CD4-positive, CD25-positive, alpha-beta regulatory T cell (primary cell): ENCODE results near the gene LDAH. TPM values are rescaled to one million over a fixed set of nuclear protein-coding genes. Genes with fewer than 3 reads are reported as not detected.

Experiments
- ATAC-seq, 2 donors: fragments of 150-1000 bp; cut with Tn5 transposase; one replicate each; pipeline ENCODE4 v1.10.0; 2021; ENCODE audit warnings: low read depth in 2 of 2, moderate number of reproducible peaks in 2 of 2, moderate library complexity in 1 of 2
- DNase-seq, 3 donors: peaks; one replicate each; pipeline versions ENCODE4 v3.0.0 to v3.0.0-alpha.2; 2012 to 2022; ENCODE audit warnings: mixed read lengths in 1 of 3
- H3K27ac ChIP-seq: one replicate; pipeline ENCODE4 v1.7.0; 2013; ENCODE audit warnings: mild to moderate bottlenecking, low read length; ENCODE audit not compliant: insufficient read depth, poor library complexity, severe bottlenecking
- H3K27me3 ChIP-seq: one replicate; pipeline ENCODE4 v1.7.0; 2013; ENCODE audit warnings: low read length; ENCODE audit not compliant: control insufficient read depth, insufficient read depth
- H3K36me3 ChIP-seq: one replicate; pipeline ENCODE4 v1.7.0; 2013; ENCODE audit warnings: mild to moderate bottlenecking, low read length, moderate library complexity; ENCODE audit not compliant: control insufficient read depth, insufficient read depth
- H3K4me1 ChIP-seq: 2 replicates; pipeline ENCODE4 v1.7.0; 2013; ENCODE audit warnings: mild to moderate bottlenecking, low read length; ENCODE audit not compliant: insufficient read depth, control insufficient read depth, poor library complexity, severe bottlenecking
- H3K4me3 ChIP-seq: one replicate; pipeline ENCODE4 v1.7.0; 2013; ENCODE audit warnings: low read depth, mild to moderate bottlenecking, low read length, moderate library complexity
- H3K9me3 ChIP-seq, 2 experiments: 1 replicate in 1 of 2; 2 replicates in 1 of 2; pipeline ENCODE4 v1.7.0; 2013; ENCODE audit warnings: low read length in 2 of 2, mild to moderate bottlenecking in 1 of 2, moderate library complexity in 1 of 2; ENCODE audit not compliant: control insufficient read depth in 2 of 2
- H3K27ac Mint-ChIP-seq, 3 donors: one replicate each; pipeline ENCODE4 v1.8.0; 2020 to 2022; ENCODE audit warnings: mild to moderate bottlenecking in 3 of 3, mixed read lengths in 3 of 3, moderate library complexity in 2 of 3
- H3K27me3 Mint-ChIP-seq: one replicate; pipeline ENCODE4 v1.8.0; 2022; ENCODE audit warnings: mild to moderate bottlenecking, mixed read lengths
- H3K36me3 Mint-ChIP-seq: one replicate; pipeline ENCODE4 v1.8.0; 2020; ENCODE audit warnings: mixed read lengths
- H3K4me1 Mint-ChIP-seq, 4 donors: one replicate each; pipeline ENCODE4 v1.8.0; 2020 to 2022; ENCODE audit warnings: mixed read lengths in 4 of 4, mild to moderate bottlenecking in 1 of 4
- H3K4me3 Mint-ChIP-seq, 4 donors: one replicate each; pipeline ENCODE4 v1.8.0; 2020 to 2022; ENCODE audit warnings: mild to moderate bottlenecking in 4 of 4, mixed read lengths in 4 of 4, moderate library complexity in 3 of 4
- H3K9me3 Mint-ChIP-seq, 7 donors: one replicate each; pipeline ENCODE4 v1.8.0; 2020 to 2022; ENCODE audit warnings: mixed read lengths in 7 of 7, mild to moderate bottlenecking in 3 of 7, moderate library complexity in 2 of 7
- polyA plus RNA-seq, 4 donors: library from polyadenylated mRNA; unstranded; fragments of 300-500 nt; fragmentation: Illumina TruSeq; gene quantifications; one replicate each; pipeline ENCODE4 v1.2.3, GENCODE V29; 2021
- total RNA-seq: library from RNA; stranded (reverse); gene quantifications from one replicate; pipeline ENCODE4 v1.2.3, GENCODE V29; 2022

Gene LDAH
- total and polyA plus RNA-seq, 5 donors from 2014 or later = 13.8 to 16.8 (median 14.9) TPM

GRCh38 chr2:20647211-20647610 lies 175.7 kb downstream of the LDAH start:
- peaks cover 26% of the 10 kb centered on the region for H3K4me1 ChIP-seq
- no peaks in the 10 kb centered on the region for H3K27me3 ChIP-seq
- no peak overlapping the region for H3K4me3 ChIP-seq
- H3K27me3 Mint-ChIP-seq = no peaks in the 10 kb centered on the region
- no peak overlapping the region for H3K27ac Mint-ChIP-seq
- ATAC-seq = no peak
- H3K9me3 Mint-ChIP-seq = no peaks in the 10 kb centered on the region
- no peaks in the 10 kb centered on the region for H3K9me3 ChIP-seq
- H3K36me3 ChIP-seq = peaks cover 15% of the 10 kb centered on the region
- peaks cover 17% of the 10 kb centered on the region for H3K36me3 Mint-ChIP-seq
- no peak for DNase-seq
- no peak overlapping the region for H3K4me3 Mint-ChIP-seq
- no peak overlapping the region for H3K27ac ChIP-seq
- H3K4me1 Mint-ChIP-seq = peaks cover 18 to 56% (median 34%) of the 10 kb centered on the region in 4 donors

- H3K4me3 Mint-ChIP-seq = peak overlapping the region in 2 of 4 donors; percentile 5 to 25
- peaks cover 18 to 54% (median 30%) of the 10 kb centered on the region in 4 donors for H3K4me1 Mint-ChIP-seq
- no peaks in the 10 kb centered on the region for H3K9me3 Mint-ChIP-seq
- no peaks in the 10 kb centered on the region for H3K27me3 ChIP-seq
- H3K27me3 Mint-ChIP-seq = no peaks in the 10 kb centered on the region
- H3K36me3 ChIP-seq = peaks cover 17% of the 10 kb centered on the region
- ATAC-seq (no peak), DNase-seq (no peak)
- peaks cover 24% of the 10 kb centered on the region for H3K36me3 Mint-ChIP-seq
- H3K27ac ChIP-seq = no peak overlapping the region
- no peak overlapping the region for H3K4me3 ChIP-seq
- H3K9me3 ChIP-seq = no peaks in the 10 kb centered on the region
- peaks cover 22% of the 10 kb centered on the region for H3K4me1 ChIP-seq
- H3K27ac Mint-ChIP-seq = no peak overlapping the region
Observed at GRCh38 chr2:20646446-20646845, 176.5 kb downstream of the LDAH start.

DNA sequence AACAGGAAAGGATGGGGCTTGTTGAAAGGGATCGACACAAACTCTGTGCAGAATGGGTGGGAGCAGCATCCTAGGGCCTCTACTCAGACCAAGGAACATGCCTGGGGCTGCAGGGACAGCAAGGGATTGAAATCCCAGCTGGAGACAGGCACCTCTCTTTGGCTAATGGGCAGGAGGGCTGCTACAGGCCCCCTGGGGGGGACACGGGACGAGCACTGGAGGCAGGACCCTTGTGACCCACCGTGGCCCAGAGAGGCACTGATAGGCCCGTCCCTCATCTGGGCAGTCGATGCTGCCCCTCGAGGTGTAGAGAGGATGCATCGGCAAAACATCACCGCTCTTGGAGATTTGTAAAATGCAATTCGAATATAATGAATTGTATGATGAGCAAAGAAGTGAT lies 177.1 kb downstream of the LDAH start:
- ATAC-seq (no peak), DNase-seq (no peak)
- no peaks in the 10 kb centered on the region for H3K27me3 Mint-ChIP-seq
- H3K27ac Mint-ChIP-seq = no peak overlapping the region
- peaks cover 18% of the 10 kb centered on the region for H3K4me1 ChIP-seq
- H3K9me3 Mint-ChIP-seq = no peaks in the 10 kb centered on the region
- H3K4me1 Mint-ChIP-seq = peaks cover 18 to 50% (median 27%) of the 10 kb centered on the region in 4 donors
- H3K9me3 ChIP-seq = no peaks in the 10 kb centered on the region
- peak overlapping the region in 1 of 4 donors; percentile 25 for H3K4me3 Mint-ChIP-seq
- no peaks in the 10 kb centered on the region for H3K27me3 ChIP-seq
- H3K36me3 ChIP-seq = peaks cover 23% of the 10 kb centered on the region
- peaks cover 29% of the 10 kb centered on the region for H3K36me3 Mint-ChIP-seq
- H3K4me3 ChIP-seq = no peak overlapping the region
- no peak overlapping the region for H3K27ac ChIP-seq

- Mint-ChIP-seq H3K4me1 (peaks cover 15 to 46% (median 25%) of the 10 kb centered on the region in 4 donors), H3K36me3 (peaks cover 29% of the 10 kb centered on the region), H3K27me3 (no peaks in the 10 kb centered on the region), H3K9me3 (no peaks in the 10 kb centered on the region), H3K27ac (no peak overlapping the region), H3K4me3 (no peak overlapping the region)
- Histone ChIP-seq H3K36me3 (peaks cover 27% of the 10 kb centered on the region), H3K4me1 (peaks cover 13% of the 10 kb centered on the region), H3K27ac (no peak overlapping the region), H3K9me3 (no peaks in the 10 kb centered on the region), H3K4me3 (no peak overlapping the region), H3K27me3 (no peaks in the 10 kb centered on the region)
- ATAC-seq = no peak
- DNase-seq = no peak
Observed at GRCh38 chr2:20645301-20645701, 177.6 kb downstream of the LDAH start.

DNA sequence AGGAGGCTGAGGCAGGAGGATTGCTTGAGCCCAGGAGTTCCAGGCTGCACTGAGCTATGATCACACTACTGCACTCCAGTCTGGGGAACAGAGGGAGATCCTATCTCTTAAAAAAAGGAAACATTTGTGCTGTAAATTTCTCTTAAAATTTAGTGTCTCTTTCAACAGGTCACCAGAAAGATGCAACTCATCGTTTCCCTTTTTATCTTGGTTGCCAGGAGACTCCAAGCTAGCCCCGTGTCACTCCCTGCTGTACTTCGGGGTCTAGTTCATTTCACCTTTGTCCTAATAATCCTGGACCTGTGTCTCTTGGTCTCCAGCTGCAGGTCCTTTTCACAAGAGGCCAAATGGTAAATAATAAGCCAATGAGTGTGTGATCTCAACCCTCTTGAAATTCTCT lies 179.1 kb downstream of the LDAH start:
- Mint-ChIP-seq H3K4me3 (no peak overlapping the region), H3K36me3 (peaks cover 37% of the 10 kb centered on the region), H3K9me3 (no peaks in the 10 kb centered on the region), H3K27ac (peak overlapping the region in 2 of 3 donors; percentile 21 to 85), H3K27me3 (no peaks in the 10 kb centered on the region), H3K4me1 (peaks cover 3 to 31% (median 18%) of the 10 kb centered on the region in 4 donors)
- no peak for DNase-seq
- no peak overlapping the region for H3K4me3 ChIP-seq
- no peak for ATAC-seq
- H3K9me3 ChIP-seq = no peaks in the 10 kb centered on the region
- no peaks in the 10 kb centered on the region for H3K27me3 ChIP-seq
- H3K4me1 ChIP-seq = peaks cover 6% of the 10 kb centered on the region
- no peak overlapping the region for H3K27ac ChIP-seq
- H3K36me3 ChIP-seq = peaks cover 32% of the 10 kb centered on the region

GRCh38 chr2:20643060-20643459 lies 179.8 kb downstream of the LDAH start:
- H3K27ac Mint-ChIP-seq = peak overlapping the region in 1 of 3 donors; percentile 31
- H3K4me3 ChIP-seq = no peak overlapping the region
- H3K27me3 ChIP-seq = no peaks in the 10 kb centered on the region
- peaks cover 37% of the 10 kb centered on the region for H3K36me3 Mint-ChIP-seq
- DNase-seq = no peak
- ATAC-seq = no peak
- no peak overlapping the region for H3K27ac ChIP-seq
- peak overlapping the region in 1 of 4 donors; percentile 89 for H3K4me3 Mint-ChIP-seq
- peaks cover 0 to 23% (median 12%) of the 10 kb centered on the region in 4 donors for H3K4me1 Mint-ChIP-seq
- H3K4me1 ChIP-seq = peaks cover 6% of the 10 kb centered on the region
- no peaks in the 10 kb centered on the region for H3K27me3 Mint-ChIP-seq
- H3K36me3 ChIP-seq = peaks cover 38% of the 10 kb centered on the region
- no peaks in the 10 kb centered on the region for H3K9me3 Mint-ChIP-seq
- no peaks in the 10 kb centered on the region for H3K9me3 ChIP-seq

- Histone ChIP-seq H3K4me3 (no peak overlapping the region), H3K9me3 (no peaks in the 10 kb centered on the region), H3K36me3 (peaks cover 45% of the 10 kb centered on the region), H3K4me1 (peaks cover 6% of the 10 kb centered on the region), H3K27me3 (no peaks in the 10 kb centered on the region), H3K27ac (no peak overlapping the region)
- peaks cover 42% of the 10 kb centered on the region for H3K36me3 Mint-ChIP-seq
- no peaks in the 10 kb centered on the region for H3K9me3 Mint-ChIP-seq
- H3K4me1 Mint-ChIP-seq = peaks cover 0 to 23% (median 11%) of the 10 kb centered on the region in 4 donors
- no peaks in the 10 kb centered on the region for H3K27me3 Mint-ChIP-seq
- peak overlapping the region in 1 of 4 donors; percentile 89 for H3K4me3 Mint-ChIP-seq
- peak overlapping the region in 1 of 3 donors; percentile 31 for H3K27ac Mint-ChIP-seq
- DNase-seq = peak; percentile 46 to 71 (median 66)
- ATAC-seq = peak; percentile 88
Observed at GRCh38 chr2:20642055-20642971, 180.6 kb downstream of the LDAH start.
